K562 (cell line): ENCODE results near the gene MACROD2. TPM values are rescaled to one million over a fixed set of nuclear protein-coding genes. Genes with fewer than 3 reads are reported as not detected.

Experiments used
- ATAC-seq: fragments of 200-7000 bp; cut with Tn5 transposase; 3 replicates; pipeline ENCODE4 v1.9.1; 2020; ENCODE audit warnings: moderate library complexity
- BruUV-seq: library from RNA; stranded (reverse); fragments of 400-500 nt; replicated peaks from 2 replicates; lab custom pipeline; 2021; lab: Mats Ljungman, UMichigan
- CTCF ChIA-PET: fragments of 300-600 bp; formaldehyde crosslinking; extraction: SDS; loops from one replicate; lab custom pipeline; 2021; ENCODE audit warnings: low intra/inter-chr PET ratio; lab: Yijun Ruan, JAX
- POLR2A ChIA-PET: fragments of 300-600, 350-650 bp; sonication (Branson Sonifier 250); formaldehyde crosslinking; extraction: SDS; loops from one replicate; lab custom pipeline; 2021; ENCODE audit warnings: antibody characterized with exemption, inconsistent platforms; lab: Yijun Ruan, JAX
- DNase-seq, 4 experiments: peaks; one replicate each; pipeline versions ENCODE4 v3.0.0 to v3.0.0-alpha.2; 2011 to 2018; ENCODE audit warnings: low spot score in 3 of 4, mixed read lengths in 3 of 4; ENCODE audit errors: extremely low read depth in 1 of 4
- FAIRE-seq: peaks from 2 replicates; lab custom pipeline; 2011; peaks lifted over from hg19 to GRCh38; lab: Jason Lieb, UNC
- H2AFZ ChIP-seq: 2 replicates; pipeline ENCODE4 v1.6.0; 2011; ENCODE audit warnings: low read depth, low read length, control low read depth, inconsistent platforms
- H3K27ac ChIP-seq: fragments of 200-600 bp; 3 replicates; pipeline ENCODE4 v1.8.0; 2011; ENCODE audit warnings: low read depth, mild to moderate bottlenecking, control low read depth, inconsistent platforms, low read length, moderate library complexity, mixed read lengths; ENCODE audit errors: extremely low read depth
- H3K27me3 ChIP-seq, 2 experiments: fragments of 300-600 bp in 1 of 2; 2 replicates in 1 of 2; 3 replicates in 1 of 2; pipeline versions ENCODE4 v1.6.0 to v1.8.0; 2011; ENCODE audit warnings: inconsistent platforms in 2 of 2, low read length in 2 of 2, mild to moderate bottlenecking in 1 of 2, mixed read lengths in 1 of 2, moderate library complexity in 1 of 2; ENCODE audit not compliant: control insufficient read depth in 2 of 2, insufficient read depth in 2 of 2
- H3K36me3 ChIP-seq: fragments of 300-600 bp; 3 replicates; pipeline ENCODE4 v1.8.0; 2011; ENCODE audit warnings: mild to moderate bottlenecking, low read length, inconsistent platforms; ENCODE audit not compliant: control insufficient read depth, insufficient read depth
- H3K4me1 ChIP-seq, 2 experiments: fragments of 200-600 bp in 1 of 2; replicated peaks in 1 of 2; 2 replicates in 1 of 2; 3 replicates in 1 of 2; pipeline versions ENCODE4 v1.5.1 to v1.8.0; 2011; ENCODE audit warnings: inconsistent platforms in 2 of 2, low read length in 2 of 2, mild to moderate bottlenecking in 1 of 2, mixed read lengths in 1 of 2, moderate library complexity in 1 of 2; ENCODE audit not compliant: control insufficient read depth in 2 of 2, insufficient read depth in 2 of 2
- H3K4me2 ChIP-seq: 2 replicates; pipeline ENCODE4 v1.6.1; 2011; ENCODE audit warnings: low read length, control low read depth, inconsistent platforms, mixed read lengths; ENCODE audit not compliant: insufficient read depth
- H3K4me3 ChIP-seq: fragments of 200-600 bp; sonication (generic), shearing (Covaris generic); 2 replicates; pipeline ENCODE4 v1.5.1; 2016; ENCODE audit warnings: control low read depth, inconsistent platforms
- H3K79me2 ChIP-seq: fragments of 200-600 bp; 3 replicates; pipeline ENCODE4 v1.8.0; 2011; ENCODE audit warnings: low read length, inconsistent platforms; ENCODE audit not compliant: control insufficient read depth, insufficient read depth
- H3K9ac ChIP-seq, 2 experiments: 2 replicates each; pipeline versions ENCODE4 v1.6.0 to v1.6.1; 2011; ENCODE audit warnings: low read depth in 2 of 2, low read length in 2 of 2, control low read depth in 1 of 2, inconsistent platforms in 1 of 2, mild to moderate bottlenecking in 1 of 2, mixed read lengths in 1 of 2; ENCODE audit not compliant: insufficient read depth in 1 of 2
- H3K9me1 ChIP-seq: one replicate; pipeline ENCODE4 v1.6.0; 2011; ENCODE audit warnings: inconsistent platforms, mild to moderate bottlenecking, low read length, moderate library complexity; ENCODE audit not compliant: control insufficient read depth, insufficient read depth
- H3K9me3 ChIP-seq: replicated peaks from 2 replicates; pipeline ENCODE4 v1.5.1; 2011; ENCODE audit warnings: low read depth, low read length, inconsistent platforms; ENCODE audit not compliant: control insufficient read depth, insufficient read depth
- H4K20me1 ChIP-seq: replicated peaks from 2 replicates; pipeline ENCODE4 v1.6.1; 2011; ENCODE audit warnings: low read length, inconsistent platforms, mixed read lengths; ENCODE audit not compliant: control insufficient read depth, insufficient read depth
- CBX2 ChIP-seq: fragments of 200-600 bp; sonication (generic); IDR thresholded peaks from one replicate; pipeline ENCODE4 v1.6.1; 2012; ENCODE audit warnings: mild to moderate bottlenecking, low read length, inconsistent platforms; ENCODE audit not compliant: insufficient read depth, poor library complexity, severe bottlenecking
- CHD4 ChIP-seq: fragments of 200-600 bp; sonication (generic); IDR thresholded peaks from 3 replicates; pipeline ENCODE4 v1.6.1; 2012; ENCODE audit warnings: low read depth, mild to moderate bottlenecking, mixed read lengths, low read length, inconsistent platforms; ENCODE audit not compliant: insufficient read depth, insufficient replicate concordance, poor library complexity, severe bottlenecking
- HIVEP1 ChIP-seq: fragments of 250-450 bp; sonication (Bioruptor Pico); IDR thresholded peaks from 2 replicates; pipeline ENCODE4 v1.4.0; 2020; ENCODE audit warnings: mild to moderate bottlenecking
- HLTF ChIP-seq: fragments of 450-650 bp; IDR thresholded peaks from 2 replicates; pipeline ENCODE4 v1.6.1; 2016
- HMG20B ChIP-seq: fragments of 250-450 bp; sonication (Bioruptor Pico); IDR thresholded peaks from 2 replicates; pipeline ENCODE4 v1.5.0; 2021; ENCODE audit warnings: mild to moderate bottlenecking
- HNRNPH1 ChIP-seq: fragments of 200-400 bp; formaldehyde crosslinking; optimal IDR thresholded peaks from 2 replicates; pipeline ENCODE3; 2017; ENCODE audit warnings: low read depth, mild to moderate bottlenecking, low read length, moderate library complexity
- MCM2 ChIP-seq: fragments of 450-650 bp; IDR thresholded peaks from 2 replicates; pipeline ENCODE4 v1.6.1; 2017; ENCODE audit warnings: low read depth, mild to moderate bottlenecking
- POLR2AphosphoS2 ChIP-seq: IDR thresholded peaks from 2 replicates; pipeline ENCODE4 v1.6.1; 2012; ENCODE audit warnings: low read length, improper control_type of control experiment
- RBFOX2 ChIP-seq: fragments of 200-400 bp; formaldehyde crosslinking; IDR thresholded peaks from 2 replicates; pipeline ENCODE4 v1.6.1; 2017; ENCODE audit warnings: low read depth, mild to moderate bottlenecking, low read length, moderate library complexity
- RBM17 ChIP-seq: fragments of 200-400 bp; formaldehyde crosslinking; IDR thresholded peaks from 2 replicates; pipeline ENCODE4 v1.6.1; 2017; ENCODE audit warnings: low read depth, mild to moderate bottlenecking, low read length, borderline replicate concordance
- THRAP3 ChIP-seq: fragments of 450-650 bp; IDR thresholded peaks from 2 replicates; pipeline ENCODE4 v1.6.1; 2016; ENCODE audit warnings: mild to moderate bottlenecking, inconsistent platforms, borderline replicate concordance
- YY1 ChIP-seq, 3 experiments: IDR thresholded peaks; 2 replicates each; pipeline ENCODE4 v1.6.1; 2011; ENCODE audit warnings: low read length in 2 of 3, mild to moderate bottlenecking in 2 of 3, moderate library complexity in 2 of 3, borderline replicate concordance in 1 of 3, control low read depth in 1 of 3, low read depth in 1 of 3; ENCODE audit not compliant: insufficient read depth in 3 of 3, insufficient replicate concordance in 2 of 3, control insufficient read depth in 1 of 3, insufficient read length in 1 of 3; ENCODE audit errors: extremely low read depth in 1 of 3
- ZNF133 ChIP-seq: fragments of 250-450 bp; sonication (Bioruptor Pico); IDR thresholded peaks from 2 replicates; pipeline ENCODE4 v1.4.0; 2020; ENCODE audit warnings: mild to moderate bottlenecking
- ZNF282 ChIP-seq: sonication (generic); formaldehyde crosslinking; IDR thresholded peaks from 2 replicates; pipeline ENCODE4 v1.8.1; 2023; ENCODE audit warnings: missing genetic modification reagents
- WGBS: fragments of 100-300 bp; shearing (Covaris generic); methylation state at CpG from one replicate; pipeline ENCODE4 v1.1.6; 2016; ENCODE audit warnings: low coverage, mixed read lengths; ENCODE audit not compliant: insufficient coverage; ENCODE audit errors: missing lambda C conversion rate; 5-methylcytosine and 5-hydroxymethylcytosine counted together
- in situ Hi-C: fragments of 300-500 bp; cut with MboI; formaldehyde crosslinking; loops from 4 replicates; pipeline ENCODE4 v1.15.0; 2018; ENCODE audit warnings: inconsistent platforms, mixed read lengths
- intact Hi-C: fragments of 100-400 bp; cut with micrococcal nuclease; formaldehyde crosslinking; loops from 2 replicates; pipeline ENCODE4 v1.14.2; 2022
- polyA plus RNA-seq, 8 experiments: library from polyadenylated mRNA; depleted of rRNA in 4 of 8; stranded (reverse) in 5 of 8; unstranded in 3 of 8; fragments of >200 nt; fragmentation: Nextera tagmentation in 2 of 8; fragmentation: Illumina TruSeq in 1 of 8; extraction: Ambion mirVana in 2 of 8; extraction: Trizol in 1 of 8; gene quantifications; 2 replicates each; pipeline versions ENCODE4 v1.2.1 to v1.2.3, GENCODE V29; 2011 to 2014; ENCODE audit warnings: inconsistent platforms in 1 of 8, missing spikeins in 1 of 8
- total RNA-seq, 7 experiments: library from RNA; depleted of rRNA in 6 of 7; stranded (reverse); fragments of >200 nt in 6 of 7; fragmentation: Illumina TruSeq in 2 of 7; extraction: Trizol in 2 of 7; gene quantifications; 2 replicates each; pipeline versions ENCODE4 v1.2.1 to v1.2.3, GENCODE V29; 2011 to 2021; ENCODE audit warnings: low replicate concordance in 1 of 7
- TF ChIP-seq, protein P1 (sequence below), 2 experiments: fragments of 450-650 bp; formaldehyde crosslinking in 1 of 2; IDR thresholded peaks; 2 replicates each; pipeline versions ENCODE4 v1.4.0 to v1.6.1; 2014 to 2020; ENCODE audit warnings: mild to moderate bottlenecking in 2 of 2, borderline replicate concordance in 1 of 2, low read depth in 1 of 2

MACROD2 gene
- total and polyA plus RNA-seq, 9 of the 15 experiments (the other 6 are each of a cell fraction or from before 2014, with no cell fraction given): not detected

GRCh38 chr20:15045246-15045645 lies 1049.9 kb downstream of the MACROD2 start:
- Histone ChIP-seq H3K9me3 (no peaks in the 10 kb centered on the region), H3K4me2 (no peak overlapping the region), H3K27me3 (no peaks in the 10 kb centered on the region), H4K20me1 (no peaks in the 10 kb centered on the region), H2AFZ (no peak overlapping the region), H3K36me3 (no peaks in the 10 kb centered on the region), H3K27ac (no peak overlapping the region), H3K4me3 (no peak overlapping the region), H3K9ac (no peak overlapping the region), H3K4me1 (no peaks in the 10 kb centered on the region), H3K9me1 (no peaks in the 10 kb centered on the region), H3K79me2 (no peaks in the 10 kb centered on the region)
- ATAC-seq (no peak), DNase-seq (no peak), FAIRE-seq (no peak)
- ChIA-PET POLR2A (no interaction called here), CTCF (no interaction called here)
- BruUV-seq: no TSS peak
- in situ Hi-C loops (no loop called here), intact Hi-C loops (no loop called here)
- 0% methylated on average over 3 of the region's 4 CpGs for WGBS
- no peak for TF ChIP-seq CBX2
- no peak for TF ChIP-seq ZNF133 (CRISPR knock-in tag)
- no peak for TF ChIP-seq THRAP3
- no peak for TF ChIP-seq HNRNPH1
- TF ChIP-seq CHD4: no peak
- TF ChIP-seq, protein P1, sequence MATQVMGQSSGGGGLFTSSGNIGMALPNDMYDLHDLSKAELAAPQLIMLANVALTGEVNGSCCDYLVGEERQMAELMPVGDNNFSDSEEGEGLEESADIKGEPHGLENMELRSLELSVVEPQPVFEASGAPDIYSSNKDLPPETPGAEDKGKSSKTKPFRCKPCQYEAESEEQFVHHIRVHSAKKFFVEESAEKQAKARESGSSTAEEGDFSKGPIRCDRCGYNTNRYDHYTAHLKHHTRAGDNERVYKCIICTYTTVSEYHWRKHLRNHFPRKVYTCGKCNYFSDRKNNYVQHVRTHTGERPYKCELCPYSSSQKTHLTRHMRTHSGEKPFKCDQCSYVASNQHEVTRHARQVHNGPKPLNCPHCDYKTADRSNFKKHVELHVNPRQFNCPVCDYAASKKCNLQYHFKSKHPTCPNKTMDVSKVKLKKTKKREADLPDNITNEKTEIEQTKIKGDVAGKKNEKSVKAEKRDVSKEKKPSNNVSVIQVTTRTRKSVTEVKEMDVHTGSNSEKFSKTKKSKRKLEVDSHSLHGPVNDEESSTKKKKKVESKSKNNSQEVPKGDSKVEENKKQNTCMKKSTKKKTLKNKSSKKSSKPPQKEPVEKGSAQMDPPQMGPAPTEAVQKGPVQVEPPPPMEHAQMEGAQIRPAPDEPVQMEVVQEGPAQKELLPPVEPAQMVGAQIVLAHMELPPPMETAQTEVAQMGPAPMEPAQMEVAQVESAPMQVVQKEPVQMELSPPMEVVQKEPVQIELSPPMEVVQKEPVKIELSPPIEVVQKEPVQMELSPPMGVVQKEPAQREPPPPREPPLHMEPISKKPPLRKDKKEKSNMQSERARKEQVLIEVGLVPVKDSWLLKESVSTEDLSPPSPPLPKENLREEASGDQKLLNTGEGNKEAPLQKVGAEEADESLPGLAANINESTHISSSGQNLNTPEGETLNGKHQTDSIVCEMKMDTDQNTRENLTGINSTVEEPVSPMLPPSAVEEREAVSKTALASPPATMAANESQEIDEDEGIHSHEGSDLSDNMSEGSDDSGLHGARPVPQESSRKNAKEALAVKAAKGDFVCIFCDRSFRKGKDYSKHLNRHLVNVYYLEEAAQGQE (IDR thresholded peaks at IDR 0.05; ENCODE audit: borderline replicate concordance): no peak
- TF ChIP-seq, protein P1 (CRISPR knock-in tag; IDR thresholded peaks at IDR 0.05; ENCODE audit: low read depth): no peak
- no peak for TF ChIP-seq RBM17
- TF ChIP-seq RBFOX2: no peak
- no peak for TF ChIP-seq ZNF282 (CRISPR knock-in tag)
- no peak for TF ChIP-seq YY1 (IDR thresholded peaks at IDR 0.05; ENCODE audit: borderline replicate concordance in 1 of 3, control insufficient read depth in 1 of 3, extremely low read depth in 1 of 3, insufficient read depth in 3 of 3, insufficient read length in 1 of 3, insufficient replicate concordance in 2 of 3, low read depth in 1 of 3, low read length in 2 of 3)
- TF ChIP-seq HMG20B (CRISPR knock-in tag): no peak
- no peak for TF ChIP-seq HLTF
- TF ChIP-seq MCM2: no peak
- TF ChIP-seq HIVEP1 (CRISPR knock-in tag): no peak
- no peak for TF ChIP-seq POLR2AphosphoS2
